ENCODE results near the gene C2CD4A.

DNA sequence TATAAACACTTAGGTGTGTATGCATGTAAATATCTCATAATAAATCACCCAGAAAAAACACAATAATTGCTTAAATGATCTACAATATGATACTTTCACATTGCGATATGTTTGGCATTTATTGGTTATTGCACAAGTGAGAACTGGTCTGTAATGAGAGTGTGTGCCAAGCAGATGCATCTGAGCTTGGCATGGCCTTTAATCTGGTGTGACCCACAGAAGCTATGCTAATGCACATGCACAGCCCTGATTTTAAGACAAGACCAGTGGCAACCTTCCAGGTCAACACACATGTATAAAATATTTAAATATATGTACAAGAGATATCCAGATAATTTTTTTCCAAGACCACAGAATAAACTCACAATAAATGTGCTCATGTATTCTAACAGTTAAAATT is 42.7 kb downstream of the C2CD4A start:
- TF ChIP-seq, protein P1, sequence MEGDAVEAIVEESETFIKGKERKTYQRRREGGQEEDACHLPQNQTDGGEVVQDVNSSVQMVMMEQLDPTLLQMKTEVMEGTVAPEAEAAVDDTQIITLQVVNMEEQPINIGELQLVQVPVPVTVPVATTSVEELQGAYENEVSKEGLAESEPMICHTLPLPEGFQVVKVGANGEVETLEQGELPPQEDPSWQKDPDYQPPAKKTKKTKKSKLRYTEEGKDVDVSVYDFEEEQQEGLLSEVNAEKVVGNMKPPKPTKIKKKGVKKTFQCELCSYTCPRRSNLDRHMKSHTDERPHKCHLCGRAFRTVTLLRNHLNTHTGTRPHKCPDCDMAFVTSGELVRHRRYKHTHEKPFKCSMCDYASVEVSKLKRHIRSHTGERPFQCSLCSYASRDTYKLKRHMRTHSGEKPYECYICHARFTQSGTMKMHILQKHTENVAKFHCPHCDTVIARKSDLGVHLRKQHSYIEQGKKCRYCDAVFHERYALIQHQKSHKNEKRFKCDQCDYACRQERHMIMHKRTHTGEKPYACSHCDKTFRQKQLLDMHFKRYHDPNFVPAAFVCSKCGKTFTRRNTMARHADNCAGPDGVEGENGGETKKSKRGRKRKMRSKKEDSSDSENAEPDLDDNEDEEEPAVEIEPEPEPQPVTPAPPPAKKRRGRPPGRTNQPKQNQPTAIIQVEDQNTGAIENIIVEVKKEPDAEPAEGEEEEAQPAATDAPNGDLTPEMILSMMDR (IDR thresholded peaks at IDR 0.05): no peak
- TF ChIP-seq EZH2 (IDR thresholded peaks at IDR 0.05): no peak
